ENCODE results near the gene PRRT4.

The PRRT4 gene

DNA sequence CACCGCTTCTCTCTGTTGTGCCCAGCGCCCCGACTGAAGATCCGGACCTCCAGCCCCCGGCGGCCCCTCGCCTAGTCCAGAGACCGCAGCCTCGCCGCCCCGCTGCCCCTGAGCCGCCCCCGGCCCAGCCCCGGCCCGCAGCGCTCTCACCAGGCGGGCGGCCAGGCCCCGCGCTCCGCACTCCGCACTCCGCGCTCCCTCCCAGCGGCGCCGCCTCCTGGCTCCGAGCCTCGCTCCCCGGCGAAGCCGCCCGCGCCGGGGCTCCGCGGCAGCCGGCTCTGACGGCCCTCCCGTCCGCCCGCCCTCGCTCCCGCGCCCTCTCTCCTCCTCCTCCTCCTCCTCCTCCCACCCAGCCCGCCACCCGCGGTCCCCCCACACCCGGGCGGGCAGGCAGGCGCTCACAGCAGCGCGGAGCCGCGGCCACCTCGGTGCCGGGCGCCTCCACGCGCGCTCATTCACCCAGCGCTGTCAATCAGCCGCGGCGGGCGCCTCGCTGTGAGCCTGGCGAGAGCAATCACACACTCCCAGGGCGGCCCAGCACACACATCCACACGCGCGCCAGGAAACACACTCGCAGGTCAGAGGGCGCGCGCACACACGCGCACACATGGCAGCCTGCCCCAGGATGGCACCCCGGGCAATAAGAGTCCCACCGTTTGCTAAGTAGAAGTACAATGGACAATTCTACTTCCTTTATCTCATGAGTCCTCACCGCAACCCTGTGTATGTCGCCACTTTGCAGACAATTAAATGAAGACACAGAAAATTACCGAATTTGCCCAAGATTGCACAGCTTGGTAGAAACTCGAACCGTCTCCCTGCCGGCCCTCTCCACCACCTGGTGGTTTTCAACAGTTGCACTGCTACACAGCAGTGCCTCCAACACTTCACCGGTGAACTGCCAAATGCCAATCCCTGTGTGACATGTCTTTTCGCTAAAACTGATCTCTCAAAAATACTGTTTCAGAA, at the start of gene PRRT4:
TSS of gene PRRT4 (minus strand) at position 280 of the 969 bp plus-strand sequence.
- peak in 8 of 10 donors; percentile 41 to 92 (median 56) for DNase-seq
- intact Hi-C loops (cut with DNase I), result no loop called here

DNA sequence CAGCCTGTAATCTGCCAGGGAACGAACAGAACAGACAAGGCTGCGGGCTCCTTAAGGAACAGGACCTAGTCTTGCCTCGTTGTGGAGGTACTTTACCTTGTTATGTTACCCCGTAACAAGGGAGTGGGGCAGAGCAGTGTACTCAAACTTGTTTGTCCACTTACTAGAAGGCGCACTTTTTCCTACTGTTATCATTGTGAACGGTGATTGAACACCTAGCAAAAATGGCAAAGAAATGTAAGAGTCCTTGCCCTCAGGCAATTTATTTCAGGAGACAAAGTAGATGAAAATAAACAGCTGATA, 48.9 kb upstream of the PRRT4 start:
- intact Hi-C loops (cut with DNase I), result no loop called here
- DNase-seq, result no peak

DNA sequence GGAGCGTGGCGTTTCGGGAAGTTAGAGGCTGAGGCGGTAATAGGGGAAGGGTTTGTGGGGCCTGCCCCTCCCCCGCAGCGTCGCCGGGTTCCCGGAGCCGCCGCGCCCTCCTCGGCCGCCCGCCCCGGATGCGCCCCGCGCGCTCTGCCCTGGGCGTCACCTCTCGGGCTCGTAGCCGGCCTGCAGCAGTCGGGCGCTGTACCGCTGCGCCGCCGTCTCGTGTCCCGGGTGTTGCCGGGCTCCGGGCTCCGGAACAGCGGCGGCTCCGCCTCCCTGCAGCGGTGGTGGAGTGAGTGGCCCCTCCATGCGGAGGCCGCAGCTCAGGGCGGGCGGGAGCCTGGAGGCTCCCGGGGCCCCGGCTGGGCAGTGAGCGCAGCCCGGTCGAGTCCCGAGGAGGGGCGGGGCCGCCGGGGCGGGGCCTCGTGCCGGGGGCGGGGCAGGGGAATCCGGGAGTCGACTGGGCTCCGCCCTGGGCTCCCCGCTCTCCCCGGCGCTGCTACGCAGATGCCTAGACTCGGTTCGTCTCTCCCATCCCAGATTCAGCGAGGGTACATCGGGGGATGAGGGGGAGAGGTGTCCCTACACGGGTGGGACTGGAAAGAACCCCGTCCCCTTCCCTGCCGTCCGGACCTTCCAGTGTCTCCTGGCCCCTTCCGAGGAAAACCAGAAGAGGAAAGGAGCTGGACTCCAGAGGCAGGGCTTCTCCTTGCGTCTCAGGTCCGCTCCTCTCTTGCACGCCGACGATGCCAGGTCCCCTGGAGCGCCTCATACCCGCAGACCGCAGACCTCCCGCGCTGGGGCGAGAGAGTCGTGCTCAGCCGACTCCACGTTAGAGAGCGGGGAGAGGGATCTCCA, 48.3 kb upstream of the PRRT4 start, which contains the start of gene IMPDH1:
TSS of gene IMPDH1 (minus strand) at position 387 of the 855 bp plus-strand sequence. CDS start at position 306, 81 bp downstream.
- intact Hi-C loops (cut with DNase I), result loop anchor here (5.0 kb wide), 1 partner anchor 63 kb away; no protein-coding TSS in a partner anchor

DNA sequence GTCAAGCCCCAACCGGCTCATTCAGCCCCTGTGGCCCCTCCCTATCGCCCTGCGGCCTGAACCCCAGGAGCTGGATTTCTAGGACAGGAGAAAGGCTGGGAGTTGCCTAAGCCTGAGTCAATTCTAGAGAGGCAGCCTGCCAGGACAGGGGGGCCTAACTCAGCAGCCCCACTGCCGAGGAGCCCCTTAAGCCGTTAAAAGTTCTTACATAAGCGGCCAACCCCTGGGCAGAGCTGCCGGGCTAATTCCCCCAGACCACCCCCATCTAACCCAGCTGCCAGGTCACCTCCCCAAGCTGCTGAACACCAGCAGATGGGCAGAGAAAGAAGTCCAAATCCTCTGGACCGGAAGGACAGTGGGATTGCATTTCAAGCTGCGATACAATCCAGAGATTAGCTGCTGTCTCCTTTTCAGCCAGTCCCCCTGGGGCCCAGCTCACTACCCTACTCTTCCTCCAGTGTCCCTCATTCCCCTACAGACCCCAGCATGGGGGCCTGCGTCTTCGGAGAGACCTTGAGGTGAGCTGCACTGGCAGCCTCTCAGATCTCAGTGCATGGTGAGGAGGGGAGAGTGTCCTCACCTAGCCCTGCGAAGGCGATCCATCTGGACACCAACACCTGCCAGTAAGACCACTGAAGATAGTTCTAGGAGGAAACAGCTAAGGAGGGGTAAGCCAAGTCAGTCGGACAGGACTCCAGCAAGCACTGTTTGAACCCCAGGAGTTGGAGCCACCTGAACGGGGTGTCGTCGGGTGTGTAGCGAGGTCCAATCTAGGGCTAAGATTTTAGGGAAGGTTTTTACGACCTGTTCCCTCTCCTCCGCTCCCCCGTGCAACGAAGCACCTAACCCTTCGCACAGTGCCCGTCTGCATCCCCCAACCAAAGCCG, 47.5 kb upstream of the PRRT4 start:
- intact Hi-C loops (cut with DNase I), result loop anchor here (5.0 kb wide), 1 partner anchor 62 kb away; no protein-coding TSS in a partner anchor
- DNase-seq, result no peak

More for the DNA sequence above, 48.3 kb upstream of the PRRT4 start, which contains the start of gene IMPDH1:
- peak; percentile 74 to 98 (median 85) for DNase-seq

DNA sequence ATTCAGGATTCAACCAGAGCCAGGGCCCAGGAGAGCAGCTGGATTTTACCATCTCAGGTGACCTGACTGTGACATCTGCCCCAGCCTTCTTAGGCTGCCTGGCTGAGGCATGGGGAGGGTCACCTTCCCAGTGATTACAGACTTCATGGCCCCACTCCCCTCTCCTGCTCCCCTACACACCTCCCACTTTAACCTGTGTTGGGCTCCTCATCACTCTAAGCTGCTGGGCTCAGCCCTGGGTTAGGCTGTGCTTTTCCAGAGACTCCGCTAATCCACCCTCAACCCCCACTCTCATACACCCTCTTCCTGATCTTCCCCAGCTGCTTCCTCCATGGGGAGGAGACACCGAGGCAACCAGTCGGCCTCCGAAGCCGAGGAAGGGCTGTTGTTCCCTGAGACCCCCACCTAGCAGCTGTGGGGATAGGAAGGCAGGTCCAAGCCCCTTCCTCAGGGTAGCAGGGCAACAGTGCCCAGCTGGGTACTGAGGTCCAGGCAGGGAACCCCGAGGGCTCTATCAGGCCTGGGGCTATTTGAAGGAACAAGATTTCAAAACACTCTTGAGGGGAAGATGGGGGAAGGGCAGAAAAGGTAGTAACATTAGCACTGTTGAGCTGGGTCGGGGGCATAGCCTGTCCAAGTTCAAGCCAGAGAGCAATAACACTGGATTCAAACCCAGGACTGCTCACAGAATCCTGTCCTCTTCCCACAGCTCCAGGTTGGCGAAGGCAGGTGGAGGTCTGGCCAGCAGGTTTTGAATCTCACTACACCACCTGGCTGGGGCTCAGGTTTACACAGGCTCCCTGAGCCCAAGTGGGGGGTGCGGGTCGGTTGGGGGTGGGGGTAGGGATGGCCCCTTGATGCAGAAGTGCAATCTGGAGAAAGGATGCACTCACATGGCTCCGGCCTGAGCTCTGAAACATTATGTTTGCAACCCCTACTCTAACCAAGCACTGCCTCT, 46.5 kb upstream of the PRRT4 start:
- intact Hi-C loops (cut with DNase I), result loop anchor here (5.0 kb wide), 1 partner anchor 61 kb away; no protein-coding TSS in a partner anchor
- no peak for DNase-seq

DNA sequence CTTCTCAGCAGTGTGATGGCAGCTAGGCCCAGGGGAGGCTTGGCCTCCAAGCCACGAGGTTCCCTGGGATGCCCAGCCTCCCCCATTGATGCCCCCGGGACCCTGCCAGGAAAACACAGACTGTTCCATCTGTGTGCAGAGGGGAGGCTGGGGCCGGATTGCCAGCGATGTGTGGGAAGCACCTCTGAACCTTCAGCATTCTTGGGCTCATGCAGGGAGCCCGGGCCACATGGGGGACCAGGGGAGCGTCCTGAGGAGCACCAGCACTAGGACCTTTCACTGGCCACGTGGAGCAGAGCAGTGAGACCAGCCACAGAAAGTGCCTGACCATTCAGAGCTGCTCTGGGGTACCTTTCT, 45.7 kb upstream of the PRRT4 start:
- intact Hi-C loops (cut with DNase I), result loop anchor here (5.0 kb wide), 1 partner anchor 60 kb away; no protein-coding TSS in a partner anchor
- peak in 1 of 10 donors; percentile 51 for DNase-seq

DNA sequence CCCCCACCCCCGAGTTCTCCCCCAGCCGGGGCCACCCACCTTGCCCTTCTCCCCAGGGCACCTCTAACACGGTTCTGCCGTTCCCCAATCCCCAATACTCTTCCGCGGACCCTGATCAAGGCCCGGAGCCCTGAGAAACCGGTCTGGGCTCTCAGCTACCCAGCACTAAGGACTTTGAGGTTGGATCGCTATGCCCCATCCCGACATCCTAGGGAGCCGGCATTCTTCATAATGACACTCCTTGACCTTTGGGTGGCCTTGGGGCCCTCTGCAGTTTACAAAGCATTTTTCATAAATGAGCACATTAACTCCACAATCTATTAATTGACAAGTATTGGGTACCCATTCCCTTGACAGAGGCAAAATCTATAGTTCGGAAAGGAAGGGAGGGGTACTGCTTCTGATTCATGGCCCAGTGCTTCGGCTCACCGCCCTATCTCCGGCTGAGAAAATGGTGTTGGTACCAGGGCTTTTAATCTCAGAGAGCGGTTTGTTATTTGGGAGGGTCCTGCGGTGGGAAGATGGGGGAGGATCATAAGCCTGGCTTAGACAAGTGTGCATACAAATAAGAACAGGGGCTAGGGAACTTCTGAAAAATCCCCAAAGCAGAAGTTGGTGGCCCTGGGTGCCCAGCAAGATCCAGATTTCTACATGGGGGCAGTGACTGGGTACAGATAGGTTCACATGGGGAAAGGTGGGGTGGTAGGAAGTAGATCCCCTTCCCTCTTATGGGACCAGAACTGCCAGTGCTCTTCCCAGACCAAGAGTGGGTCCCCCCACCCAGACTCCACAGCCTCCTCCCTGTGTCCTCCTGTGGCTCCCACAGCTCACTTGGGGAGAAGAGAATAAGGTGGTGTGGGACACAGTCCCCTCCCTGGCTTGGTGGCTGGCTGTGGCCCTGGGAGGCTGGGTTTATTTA, 45.1 kb upstream of the PRRT4 start:
- peak in 1 of 10 donors; percentile 52 for DNase-seq
- intact Hi-C loops (cut with DNase I), result loop anchor here (5.0 kb wide), 1 partner anchor 59 kb away; no protein-coding TSS in a partner anchor

DNA sequence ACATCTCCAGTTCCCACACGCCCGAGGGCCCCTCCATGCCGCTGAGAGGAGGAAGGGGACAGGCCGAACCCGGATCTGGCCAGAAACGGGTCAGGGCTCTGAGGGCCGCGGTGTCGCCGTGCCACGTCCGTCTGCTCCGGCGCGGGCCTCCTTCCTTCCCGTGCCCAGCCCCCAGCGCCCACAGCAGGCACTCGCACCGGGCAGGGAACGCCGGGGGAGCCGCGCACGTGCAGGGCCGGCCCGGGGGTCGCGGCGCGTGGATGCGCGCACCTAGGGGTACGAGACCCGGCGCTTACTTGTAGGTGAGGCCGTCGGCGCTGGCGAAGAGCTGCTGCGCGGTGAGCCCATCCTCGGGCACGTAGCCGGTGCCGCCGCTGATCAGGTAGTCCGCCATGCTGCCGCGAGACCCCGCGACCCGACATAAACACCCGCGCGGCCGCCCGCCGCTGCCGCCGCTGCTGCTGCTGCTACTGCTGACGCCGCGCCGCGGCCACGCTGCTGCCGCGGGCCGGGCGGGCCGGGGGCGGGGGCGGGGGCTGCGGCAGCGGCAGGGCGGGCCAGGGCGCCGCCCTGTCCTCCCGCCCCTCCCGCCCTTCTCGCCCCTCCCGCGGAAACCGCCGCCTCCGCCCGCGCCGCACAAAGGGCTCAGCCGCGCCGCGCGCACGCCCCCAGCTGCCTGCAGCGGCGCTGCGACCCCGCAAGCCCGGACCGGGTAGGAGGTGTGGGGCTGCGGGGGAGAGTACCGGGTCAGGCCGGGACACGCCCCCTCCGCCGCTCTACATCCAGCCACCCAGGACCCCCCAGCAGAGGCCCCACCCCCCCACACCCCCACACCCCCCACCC, 44.2 kb upstream of the PRRT4 start:
- intact Hi-C loops (cut with DNase I), result loop anchor here (5.0 kb wide), 1 partner anchor 58 kb away; no protein-coding TSS in a partner anchor
- DNase-seq, result peak in 2 of 10 donors; percentile 39 to 78

DNA sequence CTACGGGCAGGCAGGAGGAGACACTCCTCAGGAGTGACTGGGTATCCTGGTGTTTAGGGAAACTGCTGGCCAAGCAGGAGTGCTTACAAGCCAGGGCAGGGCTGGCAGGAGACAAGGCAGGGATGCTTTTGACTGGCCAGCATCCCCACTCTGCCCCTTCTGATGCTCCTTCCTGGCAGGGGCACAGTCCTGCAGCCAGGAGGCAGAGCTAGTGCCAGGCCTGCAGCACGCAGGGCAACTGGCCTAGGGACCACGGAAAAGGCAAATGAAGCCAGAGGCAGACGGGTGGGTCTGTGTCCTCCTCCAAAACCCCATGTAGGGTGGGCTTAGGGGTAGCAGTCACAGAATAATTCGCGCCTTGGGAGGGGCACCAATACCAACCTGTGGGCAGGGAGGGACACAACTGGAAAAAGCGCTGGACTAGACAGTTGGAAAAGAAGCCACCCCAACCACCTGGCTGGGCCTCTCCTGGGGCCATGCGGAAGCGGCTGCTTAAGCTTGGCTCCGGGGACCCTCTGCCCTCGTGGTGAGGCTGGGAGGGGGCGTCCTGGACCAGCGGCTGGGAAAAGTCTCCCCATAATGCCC, 43.5 kb upstream of the PRRT4 start:
- peak in 2 of 10 donors; percentile 74 to 79 for DNase-seq
- intact Hi-C loops (cut with DNase I), result loop anchor here (5.0 kb wide), 1 partner anchor 58 kb away; no protein-coding TSS in a partner anchor

DNA sequence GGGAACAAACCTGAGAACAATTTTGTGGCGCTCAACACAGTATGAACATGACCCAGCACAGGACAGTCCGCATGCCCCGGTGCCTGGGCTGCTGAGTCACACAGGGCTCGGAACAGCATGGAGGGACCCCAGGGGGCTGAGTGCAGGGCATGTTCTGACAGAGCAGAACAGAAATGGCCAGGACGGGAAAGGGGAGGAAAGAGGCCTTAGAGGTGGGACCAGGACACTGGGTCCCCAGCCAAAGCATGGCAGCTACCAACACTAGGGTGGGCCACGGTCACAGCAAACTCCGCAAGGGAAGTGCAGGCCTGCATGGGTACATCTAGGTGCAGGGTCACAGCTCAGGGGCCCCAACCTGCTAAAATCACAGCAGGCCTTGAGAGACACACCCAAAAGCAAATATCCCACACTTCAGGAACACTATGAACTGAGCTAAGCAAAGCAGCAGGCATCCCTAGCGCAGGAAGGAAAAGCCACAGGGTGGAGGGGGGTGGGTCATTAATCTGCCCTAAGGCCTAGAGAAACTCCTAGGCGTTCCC, 42.7 kb upstream of the PRRT4 start:
- DNase-seq, result peak in 3 of 10 donors; percentile 40 to 69 (median 45)
- intact Hi-C loops (cut with DNase I), result no loop called here

DNA sequence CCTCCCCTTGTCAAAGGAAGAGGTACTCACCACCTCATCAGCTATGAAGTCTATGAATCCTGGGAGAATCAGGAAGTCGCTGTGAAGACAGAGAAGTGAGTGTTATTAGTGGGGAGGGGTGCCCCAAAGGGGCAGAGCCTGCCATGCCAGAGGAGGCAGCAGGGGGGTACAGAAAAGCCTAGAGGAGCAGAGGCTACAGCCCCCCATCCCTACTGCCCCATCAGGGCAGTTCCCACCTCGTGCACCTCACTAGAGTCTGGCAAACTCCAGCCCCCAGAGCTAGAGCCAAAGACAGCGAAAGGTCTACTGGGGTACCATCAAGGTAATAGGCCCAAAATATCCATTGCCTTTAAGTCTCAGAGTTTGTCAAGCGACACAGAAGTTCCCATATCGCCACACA, 42.2 kb upstream of the PRRT4 start:
- intact Hi-C loops (cut with DNase I), result no loop called here
- DNase-seq, result peak in 1 of 10 donors; percentile 43

DNA sequence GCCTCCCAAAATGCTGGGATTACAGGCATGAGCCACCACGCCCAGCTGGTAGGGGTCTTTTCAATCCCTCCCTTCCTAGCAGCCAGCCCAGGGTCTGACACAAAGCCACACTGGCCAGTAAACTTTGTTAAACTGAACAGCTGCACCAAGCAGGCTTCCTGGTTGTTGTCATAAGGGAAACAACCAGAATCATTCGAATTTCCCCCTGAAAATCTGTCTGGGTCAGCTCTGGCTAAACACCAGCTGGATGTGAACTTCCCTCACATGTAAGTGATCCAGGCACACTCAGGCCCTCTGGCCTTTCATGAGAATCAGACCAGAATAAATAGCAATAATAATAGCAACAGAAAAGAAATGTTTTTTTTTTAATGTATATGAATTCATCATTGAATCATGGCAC, 40.9 kb upstream of the PRRT4 start:
- intact Hi-C loops (cut with DNase I), result no loop called here
- no peak for DNase-seq

DNA sequence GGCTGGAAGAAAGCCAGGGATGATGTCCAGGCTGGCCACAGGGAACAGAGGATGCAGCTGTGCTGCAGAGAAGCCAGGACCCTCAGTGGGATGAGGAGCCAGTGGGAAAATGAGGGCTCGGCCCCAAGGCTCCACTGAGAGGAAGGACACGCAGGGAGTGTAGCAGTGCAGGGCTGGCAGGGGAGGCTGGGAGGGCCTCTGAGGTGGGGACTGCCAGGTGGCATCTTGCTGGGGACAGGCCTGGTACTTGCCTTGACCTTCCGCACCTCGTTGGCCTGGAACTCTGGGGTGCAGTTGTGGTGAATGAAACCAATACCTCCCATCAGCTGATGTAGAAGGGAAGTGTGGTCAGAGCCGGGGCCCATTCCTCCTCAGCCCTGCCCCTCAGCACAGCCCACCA, 39.1 kb upstream of the PRRT4 start:
- intact Hi-C loops (cut with DNase I), result no loop called here
- peak in 2 of 10 donors; percentile 48 to 64 for DNase-seq

DNA sequence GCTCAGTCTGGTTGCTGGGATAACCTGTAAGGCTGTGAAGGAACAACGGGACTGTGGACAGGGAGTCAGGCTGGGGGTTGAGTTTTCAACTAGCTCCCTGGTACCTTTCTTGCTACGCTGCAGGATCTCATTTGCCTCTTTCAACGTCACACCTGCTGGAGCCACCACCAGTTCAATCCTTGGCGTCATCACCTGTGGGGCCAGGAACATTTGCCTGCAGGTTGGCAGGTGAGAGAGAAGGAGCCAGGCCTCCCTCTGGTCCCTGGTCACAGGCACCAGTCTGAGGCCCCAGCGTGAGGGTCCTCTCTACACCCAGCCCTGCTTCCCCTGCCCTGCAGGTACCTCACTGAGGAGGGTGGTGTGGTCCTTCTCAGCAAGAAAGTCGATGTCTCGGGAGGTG, 38.5 kb upstream of the PRRT4 start:
- DNase-seq, result peak in 2 of 10 donors; percentile 48 to 50
- intact Hi-C loops (cut with DNase I), result loop anchor here (2.0 kb wide), 1 partner anchor 61 kb away; no protein-coding TSS in a partner anchor

DNA sequence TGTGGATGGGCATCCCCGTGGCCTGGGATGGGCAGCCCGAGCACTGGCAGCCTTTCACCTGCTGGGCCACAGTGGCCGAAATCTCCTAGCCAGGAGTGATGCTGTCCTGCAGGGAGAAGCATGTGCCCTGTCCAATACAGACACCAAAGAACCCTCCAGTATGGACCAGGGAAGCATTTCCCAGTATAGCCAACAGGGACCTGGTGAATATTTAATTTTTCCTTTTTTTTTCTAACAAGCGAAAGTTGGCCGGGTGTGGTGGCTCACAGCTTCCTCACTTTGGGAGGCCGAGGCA, 37.3 kb upstream of the PRRT4 start:
- intact Hi-C loops (cut with DNase I), result loop anchor here (1.0 to 2.0 kb wide), 2 partner anchors 27 to 62 kb away; no protein-coding TSS in a partner anchor
- DNase-seq, result peak in 2 of 10 donors; percentile 41 to 64

Data from posterior cingulate gyrus (tissue), 11 donors.